Measurements from ENCODE around the gene ANGPTL8.

The ANGPTL8 gene

GRCh38 chr19:11204076-11204602 lies 35.3 kb upstream of the ANGPTL8 start:
- no peak for FAIRE-seq

- no peak for FAIRE-seq
These were observed 34.5 kb upstream of the ANGPTL8 start for GRCh38 chr19:11204943-11205349.

GRCh38 chr19:11205939-11206570 lies 33.4 kb upstream of the ANGPTL8 start:
- no peak for FAIRE-seq

- no peak for FAIRE-seq
These were observed 30.6 kb upstream of the ANGPTL8 start for GRCh38 chr19:11208561-11209471.

- no peak for FAIRE-seq
These were observed 29.4 kb upstream of the ANGPTL8 start for GRCh38 chr19:11209839-11210655.

GRCh38 chr19:11210656-11210928 lies 28.8 kb upstream of the ANGPTL8 start:
- no peak for FAIRE-seq

- no peak for FAIRE-seq
These were observed 25.0 kb upstream of the ANGPTL8 start for GRCh38 chr19:11214387-11214786.

GRCh38 chr19:11221082-11221598 lies 18.3 kb upstream of the ANGPTL8 start:
- no peak for FAIRE-seq

- no peak for FAIRE-seq
These were observed 16.2 kb upstream of the ANGPTL8 start for GRCh38 chr19:11223200-11223599.

GRCh38 chr19:11224429-11224828 lies 15.0 kb upstream of the ANGPTL8 start:
- FAIRE-seq, result no peak

GRCh38 chr19:11225172-11225571 lies 14.2 kb upstream of the ANGPTL8 start:
- no peak for FAIRE-seq

GRCh38 chr19:11225815-11226214 lies 13.6 kb upstream of the ANGPTL8 start:
- no peak for FAIRE-seq

- FAIRE-seq, result no peak
These were observed 12.7 kb upstream of the ANGPTL8 start for GRCh38 chr19:11226716-11227166.

GRCh38 chr19:11227195-11227886 lies 12.1 kb upstream of the ANGPTL8 start:
- FAIRE-seq, result no peak

GRCh38 chr19:11230621-11231386 lies 8.6 kb upstream of the ANGPTL8 start:
- no peak for FAIRE-seq

GRCh38 chr19:11232555-11232954 lies 6.9 kb upstream of the ANGPTL8 start:
- FAIRE-seq, result no peak

GRCh38 chr19:11233073-11233472 lies 6.3 kb upstream of the ANGPTL8 start:
- no peak for FAIRE-seq

- no peak for FAIRE-seq
These were observed 4.8 kb upstream of the ANGPTL8 start for GRCh38 chr19:11234486-11235075.

GRCh38 chr19:11236324-11237301 lies 2.8 kb upstream of the ANGPTL8 start:
- FAIRE-seq, result no peak

- FAIRE-seq, result no peak
These were observed 2.1 kb upstream of the ANGPTL8 start for GRCh38 chr19:11237321-11237720.
